ENCODE measurements around the gene CMSS1.

The CMSS1 gene

DNA sequence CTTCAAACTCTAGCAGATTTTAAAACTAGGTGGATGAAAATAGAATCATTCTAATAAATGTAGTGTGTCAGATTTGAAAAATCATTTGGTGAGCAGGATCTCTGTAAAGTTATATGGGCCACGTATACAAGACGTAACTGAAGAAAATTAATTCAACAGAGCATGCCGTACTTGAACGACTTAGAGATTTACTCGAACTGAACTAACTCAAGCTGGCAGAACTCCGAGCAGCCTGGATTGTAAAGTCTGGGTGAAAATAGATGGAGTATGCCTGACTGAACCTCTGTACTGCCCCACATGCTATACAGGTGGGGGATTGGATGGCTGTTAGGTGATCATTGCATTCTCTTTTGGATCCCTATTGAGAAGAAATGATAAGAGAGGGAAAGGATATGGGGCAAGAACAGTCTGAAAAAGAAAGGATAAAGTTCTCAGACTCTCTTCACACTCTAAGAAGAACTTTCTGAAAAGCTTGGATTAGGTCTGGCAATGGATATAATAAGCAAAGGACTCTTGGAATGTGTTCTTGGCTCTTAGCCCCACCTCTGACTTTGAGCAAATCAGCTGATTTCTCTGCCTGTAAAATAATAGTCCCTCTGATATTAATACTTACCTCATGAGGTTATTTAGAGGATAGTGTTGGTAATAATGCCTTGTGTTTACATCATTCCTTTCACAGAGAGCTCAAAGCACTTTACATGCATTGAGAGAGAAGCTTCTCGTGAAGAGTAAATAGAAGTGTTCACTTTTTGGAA is 149.2 kb downstream of the CMSS1 start:
- POLR2A ChIA-PET (ENCODE audit: low non-redundant PET), result no interaction called here
- TF ChIP-seq, protein P1, sequence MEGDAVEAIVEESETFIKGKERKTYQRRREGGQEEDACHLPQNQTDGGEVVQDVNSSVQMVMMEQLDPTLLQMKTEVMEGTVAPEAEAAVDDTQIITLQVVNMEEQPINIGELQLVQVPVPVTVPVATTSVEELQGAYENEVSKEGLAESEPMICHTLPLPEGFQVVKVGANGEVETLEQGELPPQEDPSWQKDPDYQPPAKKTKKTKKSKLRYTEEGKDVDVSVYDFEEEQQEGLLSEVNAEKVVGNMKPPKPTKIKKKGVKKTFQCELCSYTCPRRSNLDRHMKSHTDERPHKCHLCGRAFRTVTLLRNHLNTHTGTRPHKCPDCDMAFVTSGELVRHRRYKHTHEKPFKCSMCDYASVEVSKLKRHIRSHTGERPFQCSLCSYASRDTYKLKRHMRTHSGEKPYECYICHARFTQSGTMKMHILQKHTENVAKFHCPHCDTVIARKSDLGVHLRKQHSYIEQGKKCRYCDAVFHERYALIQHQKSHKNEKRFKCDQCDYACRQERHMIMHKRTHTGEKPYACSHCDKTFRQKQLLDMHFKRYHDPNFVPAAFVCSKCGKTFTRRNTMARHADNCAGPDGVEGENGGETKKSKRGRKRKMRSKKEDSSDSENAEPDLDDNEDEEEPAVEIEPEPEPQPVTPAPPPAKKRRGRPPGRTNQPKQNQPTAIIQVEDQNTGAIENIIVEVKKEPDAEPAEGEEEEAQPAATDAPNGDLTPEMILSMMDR (conservative IDR thresholded peaks at IDR 0.05; ENCODE audit: low read depth), result no peak
- CTCF ChIA-PET, result interaction anchor here (0.6 kb wide), 1 partner anchor 80 kb away, joined by 3 read pairs; no protein-coding TSS in a partner anchor
- no peak for DNase-seq (ENCODE audit: low spot score)
- no peak overlapping the region for H3K27ac ChIP-seq

DNA sequence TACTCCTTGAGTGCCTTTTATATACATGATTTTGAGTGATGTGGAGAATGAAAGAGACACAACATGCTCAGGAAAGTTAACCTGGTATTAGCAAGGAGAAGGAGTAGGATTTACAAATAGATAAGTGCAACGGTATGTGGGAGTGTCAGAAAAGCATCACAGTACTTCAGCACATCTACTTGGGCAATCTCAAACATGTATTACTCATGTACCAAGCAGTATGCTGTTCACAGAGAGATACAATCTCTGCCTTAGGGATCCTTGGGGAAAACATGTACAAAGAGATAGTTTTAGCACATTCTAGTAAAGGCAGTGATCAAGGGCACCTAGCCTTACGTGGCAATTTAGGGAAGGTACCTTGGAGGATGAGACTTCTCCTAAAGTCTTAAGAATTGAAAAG is 150.1 kb downstream of the CMSS1 start:
- TF ChIP-seq, protein P1 (conservative IDR thresholded peaks at IDR 0.05; ENCODE audit: low read depth), result no peak
- CTCF ChIA-PET, result no interaction called here
- POLR2A ChIA-PET (ENCODE audit: low non-redundant PET), result no interaction called here
- DNase-seq (ENCODE audit: low spot score), result peak; percentile 28
- no peak overlapping the region for H3K27ac ChIP-seq

DNA sequence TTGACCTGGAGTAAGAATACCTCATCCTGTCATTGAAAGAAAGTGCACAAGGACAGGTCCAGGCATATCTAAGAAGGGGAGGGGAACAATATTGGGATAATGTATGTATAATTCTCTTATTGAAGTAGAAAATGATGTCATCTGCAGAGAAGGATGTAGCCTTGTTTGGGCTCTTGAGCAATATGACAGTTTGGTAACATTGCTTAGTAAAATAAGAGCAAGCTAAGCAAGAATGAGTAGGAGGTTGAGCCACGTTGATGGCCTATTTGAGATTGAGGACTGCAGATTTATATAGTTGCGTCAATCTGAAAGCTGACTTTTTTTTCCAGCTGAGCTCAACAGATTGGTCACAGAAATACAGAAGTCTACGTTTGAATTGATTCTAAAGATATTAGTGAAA is 151.5 kb downstream of the CMSS1 start:
- peak; percentile 3 for DNase-seq (ENCODE audit: low spot score)
- TF ChIP-seq, protein P1 (conservative IDR thresholded peaks at IDR 0.05; ENCODE audit: low read depth), result no peak
- POLR2A ChIA-PET (ENCODE audit: low non-redundant PET), result no interaction called here
- CTCF ChIA-PET, result no interaction called here
- no peak overlapping the region for H3K27ac ChIP-seq

DNA sequence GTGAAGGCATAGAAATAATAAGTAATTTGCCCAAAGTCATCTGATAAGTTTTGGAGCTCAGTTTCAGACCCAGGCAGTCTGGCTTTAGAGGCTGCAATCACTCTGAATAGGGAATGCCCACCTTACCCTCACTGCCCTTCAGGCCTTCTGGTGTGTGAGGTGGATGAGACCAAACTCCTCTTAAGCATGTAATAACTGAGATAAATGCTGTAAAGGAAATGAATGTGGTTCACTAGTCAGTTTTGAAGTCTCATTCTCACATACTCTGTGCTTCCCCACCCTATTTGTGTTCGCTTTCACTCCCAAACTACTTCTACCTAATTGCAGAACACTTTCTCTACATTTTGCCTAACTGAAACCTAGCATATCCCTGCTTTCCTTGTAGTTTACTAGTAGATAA is 152.5 kb downstream of the CMSS1 start:
- ChIA-PET POLR2A (ENCODE audit: low non-redundant PET) (no interaction called here), CTCF (interaction anchor here (0.6 kb wide), 1 partner anchor 159 kb away, joined by 4 read pairs; no protein-coding TSS in a partner anchor)
- H3K27ac ChIP-seq, result no peak overlapping the region
- DNase-seq (ENCODE audit: low spot score), result no peak
- TF ChIP-seq, protein P1 (conservative IDR thresholded peaks at IDR 0.05; ENCODE audit: low read depth), result no peak

DNA sequence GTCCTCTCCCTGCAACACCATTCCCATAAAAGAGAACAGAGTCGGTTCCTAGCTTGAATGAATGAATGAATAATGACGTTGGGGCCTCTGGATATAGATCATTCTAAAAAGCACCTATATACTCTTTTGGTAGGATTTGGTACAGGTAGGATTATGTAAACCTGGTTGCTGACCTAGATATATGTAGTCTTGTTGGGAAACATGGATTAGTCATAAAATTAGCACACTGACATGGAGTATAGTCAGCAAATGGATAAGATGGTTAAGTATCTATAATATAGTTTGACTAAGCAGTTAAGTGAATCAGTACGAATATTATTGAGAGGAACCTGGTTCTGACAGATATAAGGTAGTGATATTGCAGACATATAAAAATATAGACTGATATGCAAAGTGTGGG is 154.1 kb downstream of the CMSS1 start:
- no peak for DNase-seq (ENCODE audit: low spot score)
- TF ChIP-seq, protein P1 (conservative IDR thresholded peaks at IDR 0.05; ENCODE audit: low read depth), result no peak
- POLR2A ChIA-PET (ENCODE audit: low non-redundant PET), result no interaction called here
- no peak overlapping the region for H3K27ac ChIP-seq
- CTCF ChIA-PET, result no interaction called here

DNA sequence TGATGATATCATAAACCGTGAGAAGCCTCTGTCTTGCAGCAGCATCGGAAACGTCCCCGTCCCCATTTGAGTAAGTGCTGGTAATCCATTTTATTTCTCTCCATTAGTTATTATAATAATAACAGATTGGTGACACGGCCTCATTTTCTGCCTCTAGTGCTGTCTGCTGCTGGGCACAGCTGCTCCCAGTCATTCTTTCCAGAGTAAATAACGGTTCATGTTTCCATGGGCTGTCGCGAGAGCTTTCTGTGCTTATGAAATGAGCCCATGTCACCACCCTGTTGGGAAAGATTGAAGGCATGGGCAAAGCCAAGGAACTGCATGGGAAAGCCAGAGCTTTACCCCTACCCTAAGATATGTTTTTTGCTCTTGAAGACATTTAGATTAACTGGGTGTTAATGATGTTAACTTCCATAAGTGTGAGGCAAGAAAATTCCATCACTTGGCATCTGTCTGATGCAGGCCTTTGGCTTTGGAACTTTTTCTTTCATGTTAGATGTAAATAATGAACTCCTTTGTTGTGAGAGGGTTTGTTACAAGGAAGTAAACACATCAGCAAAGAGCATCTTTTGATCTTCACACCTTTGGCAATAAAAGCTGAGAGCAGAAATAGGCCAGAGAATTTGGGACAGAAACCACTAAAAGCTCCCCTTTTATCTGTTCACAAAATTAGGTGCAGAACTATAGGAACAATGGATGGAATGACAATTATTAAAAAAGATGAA is 154.9 kb downstream of the CMSS1 start:
- no peak for DNase-seq (ENCODE audit: low spot score)
- no peak overlapping the region for H3K27ac ChIP-seq
- ChIA-PET CTCF (no interaction called here), POLR2A (ENCODE audit: low non-redundant PET) (no interaction called here)
- TF ChIP-seq, protein P1 (conservative IDR thresholded peaks at IDR 0.05; ENCODE audit: low read depth), result no peak

Measured in RWPE1 (cell line).